ENCODE data around the gene CDKN1A.
A peak's percentile ranks its signal among the peaks of the same experiment; 100 is the strongest.
"Not testable (repeated sequence)": the region's sequence is repeated elsewhere in the genome, so short reads cannot be mapped to it uniquely, and the experiment has no call there.

The CDKN1A gene

DNA sequence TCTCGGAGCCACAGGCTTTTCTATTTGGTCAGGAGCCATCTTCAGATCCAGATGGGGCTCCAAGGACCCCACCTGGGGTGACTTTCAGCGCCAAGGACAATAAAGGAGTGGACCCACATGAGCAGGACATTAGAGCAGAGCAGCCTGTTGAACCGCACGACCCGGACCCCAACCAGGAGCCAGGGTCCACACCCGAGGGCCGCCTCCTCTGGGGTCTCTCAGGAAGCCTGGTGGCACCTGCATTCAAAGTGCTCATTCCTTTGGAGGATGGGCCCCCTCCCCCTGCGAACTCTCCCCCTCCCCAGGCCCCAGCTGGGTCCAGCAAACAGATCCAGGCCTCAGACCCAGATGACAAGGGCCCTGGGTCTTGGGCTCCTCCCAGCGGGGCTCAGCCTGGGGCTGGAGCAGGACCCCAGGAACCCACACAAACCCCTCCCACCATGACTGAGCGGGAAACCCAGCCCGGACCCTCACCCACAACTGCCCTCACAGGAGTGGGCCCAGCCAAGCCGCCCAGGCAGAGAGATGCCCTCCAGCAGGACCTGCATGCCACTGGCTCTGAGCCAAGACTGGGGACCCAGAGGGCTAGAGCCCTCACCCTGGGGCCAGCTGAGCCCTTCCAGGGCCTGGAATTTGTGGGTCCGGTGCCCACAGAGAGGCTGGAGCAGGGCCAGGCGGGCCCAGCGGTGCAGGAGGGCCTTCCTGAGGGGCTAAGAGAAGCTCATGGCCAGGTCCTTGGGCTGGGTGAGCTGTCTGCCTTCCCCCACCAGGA lies 43.0 kb downstream of the CDKN1A start:
- no peak for DNase-seq (ENCODE audit: low read depth)

DNA sequence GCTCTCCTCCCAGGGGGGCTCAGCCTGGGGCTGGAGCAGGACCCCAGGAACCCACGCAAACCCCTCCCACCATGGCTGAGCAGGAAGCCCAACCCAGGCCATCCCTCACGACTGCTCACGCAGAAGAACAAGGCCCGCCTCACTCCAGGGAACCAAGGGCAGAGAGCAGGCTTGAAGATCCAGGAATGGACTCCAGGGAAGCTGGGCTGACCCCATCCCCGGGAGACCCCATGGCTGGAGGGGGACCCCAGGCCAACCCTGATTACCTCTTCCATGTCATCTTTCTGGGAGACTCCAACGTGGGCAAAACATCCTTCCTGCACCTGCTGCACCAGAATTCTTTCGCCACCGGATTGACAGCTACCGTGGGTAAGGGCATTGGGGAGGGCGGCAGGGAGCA lies 43.9 kb downstream of the CDKN1A start:
- DNase-seq (ENCODE audit: low read depth), result no peak

DNA sequence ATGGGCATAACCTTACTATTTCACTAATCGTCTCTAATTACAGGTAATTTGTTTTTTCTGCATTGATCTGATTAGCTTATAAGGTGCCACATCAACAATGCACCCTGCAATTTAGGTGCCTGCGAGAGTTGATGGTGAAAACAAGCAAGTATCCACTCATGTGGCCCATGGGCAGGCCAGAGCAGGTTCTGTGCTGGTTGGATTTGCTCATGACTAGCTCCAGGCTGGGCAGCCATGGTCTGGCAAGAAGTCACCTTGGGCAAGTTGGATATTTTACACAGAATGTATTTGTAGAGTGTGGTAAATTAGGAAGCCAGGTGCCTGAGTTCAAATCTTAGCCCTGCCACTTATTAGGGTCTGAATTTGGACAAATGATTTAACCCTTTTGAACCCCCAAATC lies 44.4 kb downstream of the CDKN1A start:
- no peak for DNase-seq (ENCODE audit: low read depth)

DNA sequence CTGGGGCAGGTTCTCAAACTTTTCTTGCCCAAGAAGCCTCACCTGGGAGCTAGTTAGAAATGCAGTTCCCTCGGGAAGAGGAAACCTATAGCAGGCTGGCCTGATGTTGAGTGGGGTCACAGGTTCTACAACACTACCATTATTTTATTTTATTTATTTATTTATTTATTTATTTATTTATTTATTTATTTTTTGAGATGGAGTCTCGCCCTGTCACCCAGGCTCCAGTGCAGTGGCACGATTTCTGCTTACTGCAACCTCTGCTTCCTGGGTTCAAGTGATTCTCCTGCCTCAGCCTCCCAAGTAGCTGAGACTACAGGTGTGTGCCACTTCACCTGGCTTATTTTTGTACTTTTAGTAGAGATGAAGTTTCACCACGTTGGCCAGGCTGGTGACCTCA lies 45.5 kb downstream of the CDKN1A start:
- DNase-seq (ENCODE audit: low read depth), result not testable (repeated sequence)

DNA sequence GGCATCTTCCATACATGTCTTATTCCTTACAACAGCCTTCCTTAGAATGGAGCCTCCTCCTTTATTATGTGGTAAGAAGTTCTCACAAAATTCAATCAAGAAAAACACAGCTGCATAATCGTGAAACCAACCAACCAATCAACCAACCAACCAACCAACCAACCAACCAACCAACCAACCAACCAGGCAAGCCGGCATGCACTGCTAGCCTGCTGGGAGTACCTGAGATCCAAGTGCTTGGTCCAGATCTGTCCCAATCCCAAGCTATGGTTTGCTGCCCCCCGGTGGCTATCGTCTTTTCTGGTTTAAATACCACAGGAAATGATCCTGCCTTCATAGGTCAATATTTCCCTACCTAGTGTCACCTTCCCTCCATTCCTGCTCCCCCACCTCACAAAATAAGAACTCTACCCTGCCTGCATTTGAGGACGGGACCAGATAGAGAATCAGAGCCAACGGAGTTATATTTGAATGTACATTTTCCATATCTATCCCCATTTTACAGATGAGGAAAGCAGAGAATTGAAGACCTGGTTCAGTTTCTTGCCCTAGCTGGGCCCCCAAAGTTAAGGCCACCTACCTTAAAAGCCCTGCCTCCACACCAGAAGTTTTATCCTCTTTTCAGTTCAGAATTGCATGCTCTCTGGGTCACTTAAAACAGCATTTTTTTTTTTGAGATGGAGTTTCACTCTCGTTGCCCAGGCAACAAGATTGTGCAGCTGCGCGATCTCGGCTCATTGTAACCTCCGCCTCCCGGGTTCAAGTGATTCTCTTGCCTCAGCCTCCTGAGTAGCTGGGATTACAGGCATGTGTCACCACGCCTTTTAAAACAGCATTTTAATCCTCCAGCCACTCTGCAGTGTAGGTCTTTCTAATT lies 46.2 kb downstream of the CDKN1A start:
- DNase-seq (ENCODE audit: low read depth), result peak; percentile 11

DNA sequence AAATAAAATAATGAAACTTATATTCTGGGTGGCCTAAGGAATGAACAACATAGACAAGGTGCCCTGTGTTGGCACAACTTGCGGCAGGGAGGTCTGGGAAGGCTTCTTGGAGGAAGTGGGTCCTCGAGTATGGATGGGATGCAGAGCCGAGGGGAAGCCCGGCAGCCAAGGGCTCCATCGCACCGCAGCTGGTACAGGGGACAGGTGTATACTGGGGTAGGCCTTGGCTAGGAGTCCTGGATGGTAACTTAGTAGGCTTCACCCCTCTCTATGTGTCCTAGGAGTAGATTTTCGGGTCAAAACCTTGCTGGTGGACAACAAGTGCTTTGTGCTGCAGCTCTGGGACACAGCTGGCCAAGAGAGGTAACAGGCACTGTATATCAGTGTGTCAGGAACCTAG lies 47.1 kb downstream of the CDKN1A start:
- no peak for DNase-seq (ENCODE audit: low read depth)

DNA sequence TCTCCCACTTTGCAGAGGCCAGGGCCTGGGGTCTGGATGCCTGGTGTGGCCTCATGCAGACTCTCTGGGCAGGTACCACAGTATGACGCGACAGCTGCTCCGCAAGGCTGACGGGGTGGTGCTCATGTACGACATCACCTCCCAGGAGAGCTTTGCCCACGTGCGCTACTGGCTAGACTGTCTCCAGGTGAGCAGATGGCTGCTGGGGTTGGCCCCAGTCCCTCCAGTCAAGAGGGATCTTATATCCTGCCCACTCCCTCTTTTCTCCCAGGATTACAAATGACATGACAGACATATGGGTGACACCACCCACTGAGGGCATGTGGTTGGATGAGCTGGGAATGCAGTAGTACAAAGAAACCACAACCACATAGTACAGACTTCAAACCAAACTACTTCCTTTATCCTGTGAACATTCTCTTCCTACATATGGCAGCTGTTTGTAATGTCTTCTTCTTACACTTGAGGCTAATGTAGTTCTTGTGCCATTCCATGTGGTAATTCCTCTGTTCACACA lies 49.0 kb downstream of the CDKN1A start:
- no peak for DNase-seq (ENCODE audit: low read depth)

DNA sequence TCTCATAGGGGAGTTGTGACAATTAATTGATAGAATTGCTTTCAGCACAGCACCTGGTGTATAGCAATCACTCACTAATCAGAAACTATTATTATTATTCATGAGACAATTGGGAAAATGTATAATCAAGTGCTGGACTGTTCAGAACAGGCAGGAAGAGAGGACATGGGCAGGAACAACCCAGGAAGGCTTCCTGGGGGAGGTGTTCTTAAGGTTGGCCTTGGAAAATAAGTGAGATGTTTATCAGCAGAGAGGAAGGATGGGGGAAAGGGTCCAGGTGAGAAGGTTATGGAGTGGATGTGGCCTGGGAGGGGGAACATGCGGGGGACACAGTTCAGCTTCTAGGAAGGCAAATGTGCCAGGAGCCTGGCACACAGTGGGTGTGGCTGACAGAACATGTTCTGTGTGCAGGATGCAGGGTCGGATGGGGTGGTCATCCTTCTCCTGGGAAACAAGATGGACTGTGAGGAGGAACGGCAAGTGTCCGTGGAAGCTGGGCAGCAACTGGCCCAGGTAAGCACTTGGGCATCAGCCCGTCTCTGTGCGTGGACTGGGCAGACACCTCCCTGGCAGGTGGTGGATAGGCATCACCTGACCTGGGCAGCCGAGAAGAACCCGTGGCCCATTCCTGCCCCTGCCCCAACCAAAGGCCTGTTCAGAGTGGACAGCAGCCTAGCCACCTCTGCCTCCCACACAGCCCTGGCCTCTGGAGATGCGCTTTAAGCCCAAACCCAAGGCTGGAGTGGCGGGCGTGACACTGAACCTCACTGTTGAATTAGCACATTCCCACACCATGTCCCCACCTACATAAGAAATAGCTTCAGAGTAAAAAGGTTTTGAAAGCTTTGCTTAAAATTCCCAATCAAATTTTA lies 50.0 kb downstream of the CDKN1A start:
- DNase-seq (ENCODE audit: low read depth), result no peak

DNA sequence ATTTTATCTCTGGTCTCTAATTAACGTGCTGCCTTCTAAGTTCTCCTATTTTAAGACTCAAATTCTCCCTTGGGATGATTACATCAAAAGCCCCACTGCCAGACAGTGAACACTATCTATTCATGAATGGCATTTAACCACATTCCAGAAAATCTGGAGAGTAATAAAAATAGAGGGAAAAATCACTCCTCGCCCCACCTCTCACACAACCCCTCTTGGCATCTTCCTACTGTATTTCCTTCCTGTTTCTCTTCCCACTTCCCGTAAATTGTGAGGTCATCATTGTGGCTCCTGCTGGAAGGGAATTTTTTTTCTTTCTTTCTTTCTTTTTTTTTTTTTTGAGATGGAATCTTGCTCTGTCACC lies 50.6 kb downstream of the CDKN1A start:
- DNase-seq (ENCODE audit: low read depth), result no peak

DNA sequence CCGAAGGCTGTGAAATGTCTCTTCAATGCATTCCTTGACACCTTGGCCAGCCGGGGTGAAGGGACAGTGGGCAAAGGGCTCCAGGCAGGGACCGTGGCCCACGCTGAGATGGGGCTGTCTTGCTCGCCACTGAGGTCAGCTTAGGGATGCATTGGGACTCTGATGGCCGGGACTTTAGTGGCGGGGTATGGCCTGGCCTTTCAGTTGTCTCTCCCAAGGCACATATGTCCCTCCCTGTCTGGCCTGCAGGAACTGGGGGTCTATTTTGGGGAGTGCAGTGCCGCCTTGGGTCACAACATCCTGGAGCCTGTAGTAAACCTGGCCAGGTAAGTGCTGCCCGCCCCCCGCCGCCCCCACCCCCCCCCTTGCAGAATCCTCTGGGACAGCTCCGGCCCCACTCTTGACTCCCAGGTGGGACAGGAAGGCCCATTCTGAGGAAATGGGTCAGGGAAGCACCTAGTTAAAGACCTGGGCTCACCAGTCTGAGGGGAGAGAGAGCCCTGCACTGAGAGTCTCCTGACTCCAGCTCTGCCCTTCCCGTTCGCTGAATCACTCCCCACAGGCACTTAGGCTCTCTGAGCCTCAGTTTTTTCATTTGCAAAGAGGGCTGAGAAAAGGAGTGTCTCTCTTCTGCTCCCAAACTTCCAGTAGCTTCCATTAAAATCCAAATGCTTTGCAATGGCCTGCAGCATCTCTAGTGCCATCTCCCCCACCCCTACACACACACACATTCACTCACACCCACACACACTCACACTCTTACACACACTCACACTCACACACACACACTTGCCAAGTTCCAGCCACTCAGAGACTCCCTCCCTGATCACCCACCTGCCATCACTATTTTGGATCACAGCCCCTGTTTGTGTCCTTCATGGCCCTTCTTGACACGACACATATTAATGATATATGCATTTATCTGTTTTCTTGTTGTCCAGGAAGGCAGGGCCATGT lies 52.2 kb downstream of the CDKN1A start:
- no peak for DNase-seq (ENCODE audit: low read depth)

DNA sequence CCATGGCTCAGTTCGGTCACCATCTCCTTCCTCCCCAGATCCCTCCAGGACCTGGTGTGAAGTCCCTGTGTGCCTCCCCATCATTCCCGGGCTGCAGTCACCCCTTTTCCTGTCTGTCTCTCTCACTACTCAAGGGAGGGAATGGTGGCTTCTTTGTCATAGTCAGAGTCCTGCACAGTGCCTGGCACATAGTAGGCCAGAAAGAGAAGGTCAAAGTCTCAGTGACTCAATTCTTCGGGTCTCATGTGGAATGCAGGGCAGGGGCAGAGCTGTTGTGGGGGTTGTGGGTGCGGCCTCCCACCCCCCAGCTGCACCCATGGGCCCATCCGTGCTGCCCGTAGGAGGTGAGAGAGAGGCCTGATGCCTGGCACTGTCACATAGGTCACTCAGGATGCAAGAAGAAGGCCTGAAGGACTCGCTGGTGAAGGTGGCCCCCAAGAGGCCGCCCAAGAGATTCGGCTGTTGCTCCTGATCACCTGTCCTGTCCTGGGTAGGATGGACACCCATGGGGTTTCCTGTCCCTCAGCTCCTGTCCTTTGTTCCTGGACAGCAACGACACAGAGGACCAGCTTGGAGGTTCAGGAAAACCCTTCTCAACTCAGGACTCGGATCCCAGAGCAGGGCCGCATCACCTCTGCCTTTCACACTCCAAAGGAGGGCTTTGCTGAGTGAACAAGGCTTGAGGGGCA lies 53.3 kb downstream of the CDKN1A start:
- no peak for DNase-seq (ENCODE audit: low read depth)

DNA sequence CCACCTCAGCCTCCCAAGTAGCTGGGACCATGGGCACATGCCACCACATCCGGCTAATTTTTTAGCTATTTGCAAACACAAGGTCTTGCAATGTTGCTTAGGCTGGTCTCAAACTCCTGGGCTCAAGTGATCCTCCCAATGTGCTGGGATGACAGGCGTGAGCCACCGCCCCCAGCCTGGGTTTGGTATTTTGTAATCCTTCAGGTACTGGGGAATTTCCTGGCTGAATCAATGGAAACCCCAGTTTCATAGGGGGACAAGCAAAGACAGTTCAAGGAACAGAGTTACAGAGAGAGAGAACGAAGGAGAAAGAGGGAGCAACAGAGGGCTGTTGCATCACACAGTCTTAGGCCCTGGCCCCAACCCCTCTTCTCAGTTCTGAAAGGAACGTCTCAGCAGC lies 54.8 kb downstream of the CDKN1A start:
- DNase-seq (ENCODE audit: low read depth), result no peak

DNA sequence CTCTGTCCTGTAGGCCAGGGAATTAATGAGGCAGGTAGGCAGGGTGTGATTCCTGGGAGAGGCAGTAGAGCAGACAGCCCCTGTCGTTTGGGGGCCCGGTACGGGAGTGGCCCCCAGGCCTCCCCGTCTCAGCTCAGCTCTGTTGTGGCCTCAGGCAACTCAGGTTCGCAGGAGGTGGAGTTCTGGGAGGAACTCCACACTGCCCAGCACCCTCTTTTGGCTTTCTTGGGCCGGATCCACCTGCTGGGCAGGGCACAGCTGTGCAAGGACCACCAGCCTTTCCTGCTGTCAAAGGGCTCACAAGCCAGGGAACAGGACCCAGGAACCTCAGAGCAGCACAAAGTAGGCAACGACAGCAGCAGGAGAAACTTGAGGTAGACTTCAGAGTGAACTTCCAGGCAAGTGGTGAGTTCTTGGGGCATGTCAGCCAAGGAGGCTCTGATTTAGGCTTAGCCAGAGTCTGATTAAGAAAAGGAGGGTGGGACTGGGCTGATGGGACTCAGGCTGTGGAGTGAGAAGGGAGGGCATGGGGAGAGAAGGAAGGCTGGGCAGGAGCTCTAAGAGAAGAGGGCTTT lies 56.1 kb downstream of the CDKN1A start:
- no peak for DNase-seq (ENCODE audit: low read depth)

DNA sequence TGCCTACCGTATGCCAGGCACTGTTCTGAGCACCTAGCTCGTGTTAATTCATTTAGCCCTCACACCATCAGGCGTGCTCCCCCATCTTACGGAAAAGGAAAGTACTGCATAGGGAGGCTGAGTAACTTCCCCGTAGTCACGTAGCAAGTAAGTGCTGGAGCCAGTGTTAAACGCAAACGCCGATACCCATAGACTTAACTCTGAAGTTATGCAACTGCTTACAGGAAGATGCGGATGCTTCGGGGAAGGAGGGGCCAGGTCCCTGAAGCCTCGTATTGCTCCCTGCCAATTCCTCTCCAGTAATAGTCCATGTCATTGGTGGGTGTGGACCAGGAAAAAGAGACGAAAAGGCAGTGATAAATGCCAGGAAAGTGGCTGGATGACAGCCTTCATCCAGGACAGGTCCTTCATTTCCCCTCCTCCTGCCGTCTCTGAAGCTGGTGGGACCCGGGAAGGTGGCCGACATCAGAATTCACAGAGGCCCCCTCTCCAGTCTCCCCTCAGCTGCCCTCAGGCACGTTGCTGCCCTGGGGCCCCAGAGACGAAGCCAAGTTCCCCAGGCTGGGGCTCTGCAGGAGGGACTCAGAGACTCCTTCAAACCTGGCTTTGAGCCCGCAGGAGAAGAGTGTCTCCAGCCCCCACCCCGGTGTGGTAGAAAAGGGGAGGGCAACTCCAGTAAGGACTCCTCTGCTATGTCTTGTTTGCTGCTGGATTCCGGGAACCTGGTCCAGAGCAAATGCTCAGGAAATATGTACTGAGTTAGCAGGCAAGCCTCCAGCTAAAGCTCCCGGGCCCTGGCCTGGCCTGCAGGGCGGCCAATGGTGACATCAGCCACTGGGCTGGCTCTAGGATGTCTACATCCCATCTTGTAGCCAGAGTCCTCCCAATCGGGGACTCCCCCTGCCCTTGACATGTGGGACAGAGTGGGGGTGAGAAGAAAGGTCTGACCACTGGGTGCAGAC lies 56.9 kb downstream of the CDKN1A start:
- DNase-seq (ENCODE audit: low read depth), result no peak
